ENCODE data around the gene OSBPL6.

- TF ChIP-seq CTCF (IDR thresholded peaks at IDR 0.05) = no peak
- no peak for TF ChIP-seq POLR2A (IDR thresholded peaks at IDR 0.05)
- no peak for TF ChIP-seq POLR2AphosphoS5 (IDR thresholded peaks at IDR 0.05)
Measured at GRCh38 chr2:178412047-178412446, 217.7 kb downstream of the OSBPL6 start.

Measured in sigmoid colon (tissue), 4 donors.